H1 (cell line): ENCODE results near the gene AKR1D1. TPM values are rescaled to one million over a fixed set of nuclear protein-coding genes. Genes with fewer than 3 reads are reported as not detected.

ENCODE experiments used
- polyA plus RNA-seq, 7 experiments: library from polyadenylated mRNA; depleted of rRNA in 3 of 7; stranded (reverse) in 5 of 7; unstranded in 2 of 7; fragments of >200 nt in 5 of 7; fragments of 200-250 nt in 2 of 7; gene quantifications; 1 replicate in 5 of 7; 2 replicates in 1 of 7; 4 replicates in 1 of 7; pipeline versions ENCODE4 v1.2.1 to v1.2.3, GENCODE V29; 2011 to 2013; ENCODE audit warnings: missing spikeins in 2 of 7, mixed read lengths in 2 of 7
- small RNA-seq: library from polyadenylated mRNA; stranded (forward); fragments of <200 nt; extraction: miRNeasy Mini kit (QIAGEN cat#:217004); gene quantifications from one replicate; pipeline ENCODE3, GENCODE V24; 2013; ENCODE audit not compliant: insufficient read depth
- total RNA-seq: library from RNA; stranded (reverse); fragmentation: NEBNext Ultra II Directional; extraction: Animal tissue kit (Norgen Biotek cat#: 25700); gene quantifications from 2 replicates; pipeline ENCODE4 v1.2.1, GENCODE V29; 2021

AKR1D1 gene
- total and polyA plus RNA-seq, 2 of the 8 experiments (the other 6 are each of a cell fraction or from before 2014, with no cell fraction given) = not detected

Small RNAs within 50 kb of the gene (small RNA-seq; reads per million reads assigned to genes)
- gene AC024082.2 (not detected), gene RN7SKP223 (not detected)

Other genes starting within 250 kb of the AKR1D1 start
- 0.71 and 0.84 TPM in 2 replicates for gene DGKI, start 229.5 kb upstream of the AKR1D1 start, total RNA-seq
- gene DGKI, start 229.5 kb upstream of the AKR1D1 start, polyA plus RNA-seq (2011; rRNA removed) = 0.20 and 0.22 TPM in 2 replicates
- 48.3 and 51.9 TPM in 2 replicates for gene CREB3L2, start 74.4 kb upstream of the AKR1D1 start, total RNA-seq
- gene CREB3L2, start 74.4 kb upstream of the AKR1D1 start, polyA plus RNA-seq (2011; rRNA removed) = 14.4 and 16.5 TPM in 2 replicates